Measurements from ENCODE around the gene CCM2. TPM values are rescaled to one million over a fixed set of nuclear protein-coding genes. Genes with fewer than 3 reads are reported as not detected.
"Not testable (repeated sequence)": the region's sequence is repeated elsewhere in the genome, so short reads cannot be mapped to it uniquely, and the experiment has no call there.

CCM2 gene
- total RNA-seq, 1 donor from 2014 or later = 34.1 TPM

GRCh38 chr7:45108863-45109262 is 108.9 kb downstream of the CCM2 start:
- Mint-ChIP-seq H3K9me3 (no peaks in the 10 kb centered on the region), H3K27me3 (ENCODE audit: low read depth) (peaks cover 2% of the 10 kb centered on the region), H3K27ac (no peak overlapping the region), H3K4me1 (peaks cover 23% of the 10 kb centered on the region), H3K4me3 (no peak overlapping the region), H3K36me3 (peaks cover 4% of the 10 kb centered on the region)
- no peak for TF ChIP-seq CTCF (IDR thresholded peaks at IDR 0.05; ENCODE audit: unreplicated experiment)
- no peak for DNase-seq (ENCODE audit: low spot score in 2 of 2, unreplicated experiment in 2 of 2)

GRCh38 chr7:45111298-45112223 is 111.6 kb downstream of the CCM2 start, which contains the start of gene TBRG4:
Gene TBRG4, minus strand, starts transcription at chr7:45111697. Its CDS starts 2,460 bp downstream, at chr7:45109237.
- DNase-seq (ENCODE audit: low spot score in 2 of 2, unreplicated experiment in 2 of 2) = peak; percentile 85 to 91
- Mint-ChIP-seq H3K9me3 (no peaks in the 10 kb centered on the region), H3K4me3 (peak within 1 kb of the TSS; percentile 94), H3K27ac (peak within 1 kb of the TSS; percentile 99), H3K36me3 (peaks cover 2% of the 10 kb centered on the region), H3K27me3 (ENCODE audit: low read depth) (peaks cover 26% of the 10 kb centered on the region), H3K4me1 (peaks cover 23% of the 10 kb centered on the region)
- TF ChIP-seq CTCF (IDR thresholded peaks at IDR 0.05; ENCODE audit: unreplicated experiment) = no peak

GRCh38 chr7:45112648-45113047 is 112.6 kb downstream of the CCM2 start:
- peaks cover 2% of the 10 kb centered on the region for H3K36me3 Mint-ChIP-seq
- peaks cover 36% of the 10 kb centered on the region for H3K27me3 Mint-ChIP-seq (ENCODE audit: low read depth)
- no peak for DNase-seq (ENCODE audit: low spot score in 2 of 2, unreplicated experiment in 2 of 2)
- H3K4me1 Mint-ChIP-seq = peaks cover 23% of the 10 kb centered on the region
- TF ChIP-seq CTCF (IDR thresholded peaks at IDR 0.05; ENCODE audit: unreplicated experiment) = no peak
- H3K27ac Mint-ChIP-seq = peak overlapping the region; percentile 99
- H3K4me3 Mint-ChIP-seq = peak overlapping the region; percentile 94
- H3K9me3 Mint-ChIP-seq = no peaks in the 10 kb centered on the region

- not testable (repeated sequence) for DNase-seq (ENCODE audit: low spot score in 2 of 2, unreplicated experiment in 2 of 2); H3K36me3 Mint-ChIP-seq; H3K27ac Mint-ChIP-seq; H3K9me3 Mint-ChIP-seq; H3K4me3 Mint-ChIP-seq
- peaks cover 23% of the 10 kb centered on the region for H3K4me1 Mint-ChIP-seq
- H3K27me3 Mint-ChIP-seq (ENCODE audit: low read depth) = peaks cover 42% of the 10 kb centered on the region
Measured at GRCh38 chr7:45114257-45114656, 114.3 kb downstream of the CCM2 start.

- Mint-ChIP-seq H3K4me1 (peaks cover 22% of the 10 kb centered on the region), H3K4me3 (no peak overlapping the region), H3K36me3 (no peaks in the 10 kb centered on the region), H3K27me3 (ENCODE audit: low read depth) (peaks cover 45% of the 10 kb centered on the region), H3K27ac (no peak overlapping the region), H3K9me3 (no peaks in the 10 kb centered on the region)
- no peak for TF ChIP-seq CTCF (IDR thresholded peaks at IDR 0.05; ENCODE audit: unreplicated experiment)
- no peak for DNase-seq (ENCODE audit: low spot score in 2 of 2, unreplicated experiment in 2 of 2)
Measured at GRCh38 chr7:45114926-45115325, 114.9 kb downstream of the CCM2 start.

GRCh38 chr7:45116048-45116447 is 116.0 kb downstream of the CCM2 start:
- Mint-ChIP-seq H3K9me3 (no peaks in the 10 kb centered on the region), H3K36me3 (no peaks in the 10 kb centered on the region), H3K4me1 (peaks cover 15% of the 10 kb centered on the region), H3K27ac (no peak overlapping the region), H3K4me3 (no peak overlapping the region), H3K27me3 (ENCODE audit: low read depth) (peaks cover 45% of the 10 kb centered on the region)
- TF ChIP-seq CTCF (IDR thresholded peaks at IDR 0.05; ENCODE audit: unreplicated experiment) = no peak
- DNase-seq (ENCODE audit: low spot score in 2 of 2, unreplicated experiment in 2 of 2) = no peak
